NCI-H1694 treated with DMSO at 0.1 percent for 48 hours (cell line): ENCODE measurements around the gene DTNBP1.

ENCODE experiments used
- DNase-seq: peaks from one replicate; lab custom pipeline; 2025; lab: John Stamatoyannopoulos, UW

DTNBP1 gene

GRCh38 chr6:15533379-15534026 is 129.3 kb downstream of the DTNBP1 start:
- DNase-seq = no peak

- DNase-seq = no peak
Measured at GRCh38 chr6:15531973-15532372, 130.9 kb downstream of the DTNBP1 start.

GRCh38 chr6:15530411-15530810 is 132.4 kb downstream of the DTNBP1 start:
- no peak for DNase-seq

- DNase-seq = no peak
Measured at GRCh38 chr6:15528870-15529269, 134.0 kb downstream of the DTNBP1 start.

DNA sequence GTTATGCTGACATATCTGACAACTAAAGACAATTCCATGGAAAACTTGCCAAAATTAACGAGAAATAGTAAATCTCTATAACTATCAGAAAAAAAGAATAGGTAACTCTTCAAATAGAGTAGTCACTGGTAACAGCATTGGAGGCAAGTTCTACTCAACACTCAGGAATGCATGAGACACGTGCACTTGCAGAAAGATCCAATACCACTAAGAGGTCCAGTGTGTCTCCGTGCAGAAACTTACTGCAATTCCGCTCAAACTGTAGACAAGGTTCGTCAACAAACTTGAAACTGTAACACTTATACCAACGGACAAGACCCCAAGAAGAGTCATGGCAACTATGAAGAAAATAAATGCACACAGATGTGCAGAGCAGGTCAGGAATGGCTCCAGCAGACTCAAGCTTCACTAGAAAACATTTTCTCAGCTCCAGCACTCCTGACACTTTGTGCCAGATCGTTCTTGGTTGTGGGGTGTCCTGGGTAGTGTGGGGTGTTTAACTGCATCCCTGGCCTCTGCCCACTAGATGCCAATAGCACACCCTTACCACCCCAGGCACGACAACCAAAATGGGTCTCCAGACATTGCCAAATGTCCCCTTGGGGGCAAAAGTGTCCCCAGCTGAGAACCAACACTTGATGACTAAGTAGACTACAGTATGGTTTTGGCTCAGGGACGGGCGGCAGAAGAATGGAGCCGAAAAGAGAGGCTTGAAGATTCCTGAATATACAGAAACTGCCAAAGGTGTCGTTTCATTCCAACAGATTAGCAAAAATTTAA is 134.8 kb downstream of the DTNBP1 start:
- DNase-seq = no peak

DNA sequence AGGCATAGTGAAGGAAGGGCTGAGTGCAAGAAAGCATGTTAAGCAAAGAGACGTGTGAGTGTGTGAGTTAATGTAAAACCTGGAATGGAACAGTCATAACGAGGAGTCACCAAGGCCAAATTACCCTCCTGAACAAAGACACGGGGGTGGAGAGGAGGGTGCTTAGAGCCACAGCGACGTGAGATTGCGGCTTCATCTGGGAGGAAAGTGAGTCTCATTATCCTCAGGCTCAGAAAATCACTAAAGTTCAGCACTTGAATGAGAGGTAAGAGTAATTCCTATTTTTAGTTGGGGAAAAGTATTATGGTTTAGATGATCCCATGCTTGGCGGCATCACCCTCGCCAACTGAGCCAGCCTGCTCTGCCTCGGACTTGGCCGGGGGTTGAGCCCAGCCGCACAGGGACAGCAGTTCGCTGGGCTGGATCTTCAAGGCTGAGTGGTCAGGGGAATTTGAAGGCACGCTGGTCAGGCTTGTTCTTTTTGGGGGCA is 136.6 kb downstream of the DTNBP1 start:
- DNase-seq = no peak

DNA sequence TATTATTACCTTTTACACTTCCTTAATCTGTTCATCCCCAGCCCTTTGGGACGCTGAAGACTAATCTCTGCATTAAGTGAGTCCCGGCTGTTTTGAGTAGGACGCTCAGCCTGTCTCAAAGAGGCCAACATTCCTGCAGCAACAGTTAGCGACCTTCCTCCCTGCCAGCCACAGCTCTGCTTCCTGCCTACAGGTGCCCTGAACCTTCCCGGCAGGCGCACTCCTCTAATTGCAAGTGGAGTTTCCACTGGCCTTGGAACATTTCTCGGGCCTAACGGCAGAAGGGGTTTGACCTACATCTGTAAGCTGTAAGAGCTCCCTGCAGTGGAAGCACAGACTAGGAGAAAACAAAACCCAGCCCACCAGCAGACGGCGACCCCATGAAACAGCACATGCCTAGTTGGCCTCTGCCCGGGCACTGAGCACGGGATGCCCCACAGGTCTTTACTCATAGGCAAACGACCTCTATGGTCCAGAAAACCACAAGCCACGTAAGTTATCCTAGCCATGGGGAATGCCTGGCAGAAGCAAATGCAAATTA is 137.9 kb downstream of the DTNBP1 start:
- no peak for DNase-seq

- no peak for DNase-seq
Measured at GRCh38 chr6:15523679-15524630, 138.9 kb downstream of the DTNBP1 start.

- no peak for DNase-seq
Measured at GRCh38 chr6:15522856-15523529, 139.8 kb downstream of the DTNBP1 start.

- no peak for DNase-seq
Measured at GRCh38 chr6:15522427-15522826, 140.4 kb downstream of the DTNBP1 start.

DNA sequence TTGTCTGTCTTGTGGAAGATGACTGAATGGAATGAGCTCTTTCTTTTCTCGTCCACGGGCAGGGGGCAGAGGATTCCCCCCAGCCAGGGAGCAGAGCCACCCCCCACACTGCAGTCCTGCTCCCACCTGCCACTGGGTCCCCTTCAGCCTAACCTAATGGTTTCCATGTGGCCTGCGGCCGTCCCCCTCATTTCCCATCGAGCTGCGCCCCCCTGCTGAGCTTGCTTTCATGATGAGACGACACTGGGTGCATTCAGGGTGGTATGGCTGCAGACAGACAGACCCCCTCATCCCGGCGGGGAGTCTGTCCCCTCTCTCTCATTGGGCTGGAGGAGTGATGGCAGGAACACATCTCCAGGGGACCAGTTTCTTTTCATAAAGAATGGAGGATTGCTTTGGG is 140.8 kb downstream of the DTNBP1 start:
- DNase-seq = no peak

DNA sequence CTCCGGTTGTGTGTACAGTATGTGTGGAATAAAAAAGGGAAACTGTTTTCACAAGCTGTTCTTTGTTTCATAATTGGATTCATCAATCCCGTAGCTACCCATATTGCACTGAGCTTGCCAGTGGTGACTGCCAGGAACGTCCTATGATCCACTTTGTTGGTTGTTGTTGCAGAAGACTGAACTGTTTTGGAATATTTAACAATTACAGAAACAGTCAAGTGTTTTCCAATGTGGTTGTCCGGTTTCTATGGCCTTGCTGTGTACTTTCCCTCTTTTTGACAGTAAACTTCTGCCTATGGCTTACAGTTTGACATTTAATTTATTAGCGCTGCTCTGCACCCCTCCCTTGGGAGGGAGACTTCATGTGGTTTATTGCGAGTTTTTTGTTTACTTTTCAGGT is 141.2 kb downstream of the DTNBP1 start:
- DNase-seq = no peak

- DNase-seq = no peak
Measured at GRCh38 chr6:15520626-15521203, 142.1 kb downstream of the DTNBP1 start.

GRCh38 chr6:15519681-15520080 is 143.1 kb downstream of the DTNBP1 start:
- no peak for DNase-seq

DNA sequence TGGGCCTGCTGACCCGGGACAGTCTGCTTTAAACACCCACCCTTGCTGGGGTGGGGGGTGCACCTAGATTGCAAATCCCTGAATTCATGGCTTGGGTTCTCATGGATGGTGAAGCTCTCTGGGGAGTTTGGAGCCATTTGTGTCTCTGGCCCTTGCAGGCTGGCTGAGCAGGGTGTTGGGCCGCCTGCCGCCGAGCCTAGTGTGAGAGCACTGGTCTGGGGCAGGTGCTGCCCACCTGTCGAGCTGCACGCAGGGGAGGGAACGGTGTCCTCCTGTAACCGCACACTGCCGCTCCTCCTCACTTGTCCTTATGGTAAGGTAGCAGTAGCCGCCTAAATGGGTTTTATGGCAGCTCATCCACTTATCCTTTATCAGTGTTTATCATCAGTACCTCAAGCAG is 143.9 kb downstream of the DTNBP1 start:
- DNase-seq = no peak

- DNase-seq = no peak
Measured at GRCh38 chr6:15518057-15518456, 144.8 kb downstream of the DTNBP1 start.

DNA sequence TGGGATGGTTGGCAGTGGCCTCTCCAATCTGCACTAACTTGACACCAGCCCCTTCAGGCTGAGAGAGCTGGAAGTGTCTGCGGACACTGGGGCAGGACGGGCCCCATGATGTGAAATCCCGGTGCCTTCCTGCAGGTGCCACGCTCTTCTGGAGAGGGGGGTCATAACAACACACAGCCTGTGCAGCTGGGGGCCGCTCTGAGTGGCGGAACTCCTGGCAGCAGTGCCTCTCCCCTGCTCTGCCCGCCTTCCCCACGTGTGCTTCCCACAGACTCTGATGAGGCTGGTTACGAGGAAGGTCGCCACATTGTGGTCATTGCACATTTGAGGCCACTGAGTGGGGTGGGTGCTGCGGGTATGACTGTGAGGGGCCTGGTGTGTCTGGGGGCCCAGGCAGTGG is 145.2 kb downstream of the DTNBP1 start:
- no peak for DNase-seq

DNA sequence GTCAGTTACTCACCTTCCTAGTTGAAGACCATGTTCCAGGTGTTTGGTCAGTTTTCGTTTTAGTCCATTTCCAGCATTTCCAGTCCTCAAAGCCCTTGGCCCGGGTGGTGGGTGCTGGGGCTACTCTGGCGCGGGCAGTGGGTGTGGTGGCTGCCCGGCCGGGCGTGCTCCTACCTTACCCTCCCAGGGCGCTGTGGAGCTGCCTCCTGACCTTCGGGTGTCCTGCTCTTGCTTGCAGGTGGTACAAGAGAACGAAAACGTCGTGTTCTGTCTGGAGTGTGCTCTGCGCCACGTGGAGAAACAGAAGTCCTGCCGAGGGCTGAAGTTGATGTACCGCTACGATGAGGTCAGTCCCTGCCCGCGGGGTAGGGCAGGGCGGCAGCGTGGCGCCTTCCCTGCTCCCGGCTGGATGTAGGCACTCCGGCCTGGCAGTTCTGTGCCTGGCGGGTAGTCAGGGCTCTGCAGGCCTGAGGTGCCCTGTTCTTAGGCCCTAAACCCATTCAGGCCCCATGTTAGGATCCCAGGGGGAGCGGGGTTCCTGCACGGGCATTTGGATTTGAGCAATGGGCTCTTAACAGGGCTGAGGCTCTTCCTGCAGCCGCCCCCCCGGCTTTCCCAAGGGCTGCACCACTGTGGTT is 145.8 kb downstream of the DTNBP1 start:
- no peak for DNase-seq

DNA sequence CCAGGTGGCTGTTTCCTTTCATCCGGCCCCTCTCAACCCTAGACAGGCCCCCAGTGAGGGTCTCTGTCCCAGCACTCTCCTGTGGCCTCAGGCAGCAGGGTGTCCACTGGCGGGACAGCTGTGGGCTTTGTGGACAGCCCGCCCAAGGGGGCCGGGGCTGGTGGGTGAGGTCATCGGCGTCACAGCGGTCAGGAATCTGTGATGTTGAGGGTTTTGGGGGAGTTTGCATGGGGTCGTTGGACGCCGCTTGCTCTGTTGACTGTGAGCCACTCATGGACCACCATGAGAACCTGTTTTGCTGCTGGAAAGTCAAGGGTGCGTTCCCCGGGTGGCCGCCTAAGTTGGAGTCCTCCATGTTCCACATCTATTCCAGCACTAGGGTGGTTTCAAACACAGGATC is 146.4 kb downstream of the DTNBP1 start:
- DNase-seq = no peak

DNA sequence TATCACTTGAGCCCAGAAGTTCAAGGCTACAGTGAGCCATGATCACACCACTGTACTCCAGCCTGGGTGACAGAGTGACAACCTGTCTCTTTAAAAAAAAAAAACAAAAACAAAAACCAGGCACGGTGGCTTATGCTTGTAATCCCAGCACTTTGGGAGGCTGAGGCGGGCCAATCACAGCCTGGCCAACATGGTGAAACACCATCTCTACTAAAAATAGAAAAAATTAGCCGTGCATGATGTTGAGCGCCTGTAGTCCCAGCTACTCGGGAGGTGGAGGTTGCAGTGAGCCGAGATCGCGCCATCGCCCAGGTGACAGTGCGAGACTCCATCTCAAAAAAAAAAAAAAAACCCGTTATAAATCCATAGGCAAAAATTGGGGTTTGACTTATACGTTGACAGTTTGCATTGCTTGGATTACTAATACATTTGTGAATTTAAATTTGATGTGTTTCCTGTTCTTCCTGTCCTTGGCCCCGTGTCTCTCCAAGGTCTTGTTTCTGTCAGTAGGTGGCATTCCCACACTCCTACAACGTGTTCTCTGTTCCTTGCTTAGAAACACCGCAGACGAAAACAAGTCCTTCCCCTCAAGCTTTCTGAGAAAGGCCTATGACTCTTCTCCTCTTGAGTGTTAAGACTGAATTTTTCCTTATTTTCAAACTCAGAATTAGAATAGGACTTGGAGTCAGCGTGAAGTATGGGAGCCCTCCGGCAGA is 147.0 kb downstream of the DTNBP1 start:
- DNase-seq = no peak
